Neural cell (in vitro differentiated cells): ENCODE measurements around the gene CAMKMT.

Experiments
- CTCF ChIP-seq: fragments of 450-650 bp; IDR thresholded peaks from 2 replicates; pipeline ENCODE4 v1.5.1; 2014; ENCODE audit warnings: antibody characterized with exemption, mild to moderate bottlenecking, moderate library complexity; ENCODE audit not compliant: poor library complexity, severe bottlenecking
- EP300 ChIP-seq: fragments of 450-650 bp; conservative IDR thresholded peaks from 2 replicates; pipeline ENCODE4 v1.6.1; 2014; ENCODE audit warnings: antibody characterized with exemption, mild to moderate bottlenecking, moderate library complexity; ENCODE audit not compliant: poor library complexity, severe bottlenecking
- POLR2AphosphoS5 ChIP-seq: IDR thresholded peaks from 2 replicates; pipeline ENCODE4 v1.6.1; 2012

GRCh38 chr2:44618251-44619023 lies 256.7 kb downstream of the CAMKMT start:
- peak; percentile 99 for TF ChIP-seq POLR2AphosphoS5
- no peak for TF ChIP-seq CTCF
- peak; percentile 100 for TF ChIP-seq EP300
